HG03432 (cell line): ENCODE data around the gene NEU2.
"Not testable (repeated sequence)": the region's sequence is repeated elsewhere in the genome, so short reads cannot be mapped to it uniquely, and the experiment has no call there.

ENCODE experiments used
- ATAC-seq: cut with Tn5 transposase; IDR thresholded peaks from one replicate; pipeline ENCODE4 v1.9.1; 2021; ENCODE audit warnings: mild to moderate bottlenecking, moderate library complexity; ENCODE audit not compliant: unreplicated experiment

NEU2 gene

GRCh38 chr2:233033672-233034071 is 1.2 kb downstream of the NEU2 start:
- no peak for ATAC-seq

- ATAC-seq: no peak
Measured at GRCh38 chr2:233034091-233034882, 1.8 kb downstream of the NEU2 start.

- no peak for ATAC-seq
Measured at GRCh38 chr2:233035426-233036161, 3.1 kb downstream of the NEU2 start.

GRCh38 chr2:233036162-233036838 is 3.8 kb downstream of the NEU2 start:
- ATAC-seq: no peak

GRCh38 chr2:233037078-233037477 is 4.6 kb downstream of the NEU2 start:
- ATAC-seq: no peak

GRCh38 chr2:233039212-233039845 is 6.9 kb downstream of the NEU2 start:
- no peak for ATAC-seq

- ATAC-seq: no peak
Measured at GRCh38 chr2:233039846-233040530, 7.5 kb downstream of the NEU2 start.

GRCh38 chr2:233040571-233040970 is 8.1 kb downstream of the NEU2 start:
- no peak for ATAC-seq

- no peak for ATAC-seq
Measured at GRCh38 chr2:233041722-233042323, 9.4 kb downstream of the NEU2 start.

GRCh38 chr2:233042549-233042948 is 10.1 kb downstream of the NEU2 start:
- no peak for ATAC-seq

GRCh38 chr2:233044974-233045605 is 12.6 kb downstream of the NEU2 start:
- ATAC-seq: no peak

- no peak for ATAC-seq
Measured at GRCh38 chr2:233047206-233047605, 14.7 kb downstream of the NEU2 start.

- ATAC-seq: no peak
Measured at GRCh38 chr2:233047667-233048066, 15.2 kb downstream of the NEU2 start.

- no peak for ATAC-seq
Measured at GRCh38 chr2:233048569-233049193, 16.2 kb downstream of the NEU2 start.

GRCh38 chr2:233049194-233049761 is 16.8 kb downstream of the NEU2 start:
- ATAC-seq: no peak

- ATAC-seq: no peak
Measured at GRCh38 chr2:233051241-233052149, 19.0 kb downstream of the NEU2 start.

GRCh38 chr2:233052517-233052916 is 20.0 kb downstream of the NEU2 start:
- ATAC-seq: not testable (repeated sequence)
